Uterus (tissue), 4 donors: ENCODE results near the gene RMRP. TPM values are rescaled to one million over a fixed set of nuclear protein-coding genes. Genes with fewer than 3 reads are reported as not detected.
A peak's percentile ranks its signal among the peaks of the same experiment; 100 is the strongest.

ENCODE experiments used
- DNase-seq, 2 donors: peaks; one replicate each; pipeline ENCODE4 v3.0.0-alpha.2; 2019 to 2020
- H3K27ac ChIP-seq, 2 donors: fragments of 200-600 bp; sonication (generic); 1 replicate in 1 of 2; 2 replicates in 1 of 2; pipeline ENCODE4 v1.5.1; 2016 to 2018
- H3K27me3 ChIP-seq, 2 donors: fragments of 200-600 bp; sonication (generic); one replicate each; pipeline ENCODE4 v1.5.1; 2018 to 2019; ENCODE audit warnings: control low read depth in 1 of 2
- H3K36me3 ChIP-seq, 2 donors: fragments of 200-600 bp; sonication (generic); one replicate each; pipeline ENCODE4 v1.5.1; 2019; ENCODE audit warnings: control low read depth in 1 of 2
- H3K4me1 ChIP-seq, 2 donors: fragments of 200-600 bp; sonication (generic); one replicate each; pipeline ENCODE4 v1.5.1; 2018 to 2019; ENCODE audit warnings: control low read depth in 1 of 2
- H3K4me3 ChIP-seq, 2 donors: fragments of 200-600 bp; sonication (generic); 1 replicate in 1 of 2; 2 replicates in 1 of 2; pipeline ENCODE4 v1.5.1; 2018 to 2019; ENCODE audit warnings: mild to moderate bottlenecking in 1 of 2
- H3K9me3 ChIP-seq, 2 donors: fragments of 200-600 bp; sonication (generic); one replicate each; pipeline ENCODE4 v1.5.1; 2019; ENCODE audit warnings: control low read depth in 1 of 2
- POLR2A ChIP-seq, 2 donors: fragments of 450-650 bp; IDR thresholded peaks; one replicate each; pipeline ENCODE4 v1.6.1; 2016; ENCODE audit warnings: antibody characterized with exemption in 2 of 2, mild to moderate bottlenecking in 1 of 2, moderate library complexity in 1 of 2
- intact Hi-C: fragments of 100-400 bp; cut with DNase I; formaldehyde crosslinking; loops from one replicate; pipeline ENCODE4 v1.15.1; 2023; ENCODE audit warnings: low total_unique reads
- total RNA-seq, 4 donors: library from RNA; depleted of rRNA in 3 of 4; stranded (reverse); fragments of >200 nt in 3 of 4; gene quantifications; one replicate each; pipeline versions ENCODE4 v1.1.0 to v1.2.4, GENCODE V29; 2014 to 2023
- TF ChIP-seq, protein P1 (sequence below), 4 experiments: fragments of 200-600 bp in 2 of 4; fragments of 450-650 bp in 2 of 4; sonication (generic) in 2 of 4; IDR thresholded peaks; one replicate each; pipeline ENCODE4 v1.5.1; 2016 to 2019; ENCODE audit warnings: antibody characterized with exemption in 4 of 4, mild to moderate bottlenecking in 2 of 4, moderate library complexity in 1 of 4
- donor health status: DM: yes; HTN: yes; CAD: no.

The RMRP gene
- total RNA-seq, 4 donors from 2014 or later: 2,632 to 57,722 (median 9,015) TPM

DNA sequence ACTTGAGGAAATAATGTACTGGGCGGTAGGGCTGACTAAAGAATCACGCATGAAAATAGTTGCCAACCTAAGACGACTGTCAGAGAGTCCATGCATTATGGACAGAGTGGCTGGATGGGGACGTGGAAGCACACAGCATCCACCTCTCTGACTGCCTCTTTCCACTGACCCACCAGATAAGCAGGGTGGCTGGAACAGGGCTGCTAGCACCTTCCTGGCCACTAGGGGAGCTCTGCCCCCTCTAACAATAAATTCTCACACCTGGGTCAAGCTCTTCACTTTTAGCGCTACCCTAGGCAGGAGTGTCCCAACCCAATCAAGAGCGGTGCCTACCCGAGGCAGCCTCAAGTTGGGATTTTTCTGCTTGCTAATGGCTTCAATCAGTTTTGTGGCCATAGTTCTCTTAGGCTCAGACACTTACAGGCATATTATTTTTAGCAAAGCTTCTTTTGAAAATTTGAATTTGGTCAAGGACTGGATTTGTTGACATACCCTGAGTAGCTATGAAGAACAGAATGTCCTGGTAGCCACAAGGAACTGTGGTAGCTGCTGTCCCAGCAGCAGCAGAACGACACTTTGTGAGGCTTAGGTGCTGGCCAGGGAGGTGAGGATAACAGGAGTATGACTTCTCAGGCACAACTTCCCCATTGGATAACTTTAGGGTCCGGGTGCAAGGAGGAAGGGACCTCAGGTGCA, 38.8 kb upstream of the RMRP start:
- Histone ChIP-seq H3K9me3 (no peaks in the 10 kb centered on the region), H3K4me1 (no peaks in the 10 kb centered on the region), H3K27ac (peak overlapping the region; percentile 55 to 62), H3K4me3 (no peak overlapping the region), H3K36me3 (no peaks in the 10 kb centered on the region), H3K27me3 (no peaks in the 10 kb centered on the region)
- DNase-seq: peak; percentile 68 to 71
- intact Hi-C loops: no loop called here
- TF ChIP-seq, protein P1, sequence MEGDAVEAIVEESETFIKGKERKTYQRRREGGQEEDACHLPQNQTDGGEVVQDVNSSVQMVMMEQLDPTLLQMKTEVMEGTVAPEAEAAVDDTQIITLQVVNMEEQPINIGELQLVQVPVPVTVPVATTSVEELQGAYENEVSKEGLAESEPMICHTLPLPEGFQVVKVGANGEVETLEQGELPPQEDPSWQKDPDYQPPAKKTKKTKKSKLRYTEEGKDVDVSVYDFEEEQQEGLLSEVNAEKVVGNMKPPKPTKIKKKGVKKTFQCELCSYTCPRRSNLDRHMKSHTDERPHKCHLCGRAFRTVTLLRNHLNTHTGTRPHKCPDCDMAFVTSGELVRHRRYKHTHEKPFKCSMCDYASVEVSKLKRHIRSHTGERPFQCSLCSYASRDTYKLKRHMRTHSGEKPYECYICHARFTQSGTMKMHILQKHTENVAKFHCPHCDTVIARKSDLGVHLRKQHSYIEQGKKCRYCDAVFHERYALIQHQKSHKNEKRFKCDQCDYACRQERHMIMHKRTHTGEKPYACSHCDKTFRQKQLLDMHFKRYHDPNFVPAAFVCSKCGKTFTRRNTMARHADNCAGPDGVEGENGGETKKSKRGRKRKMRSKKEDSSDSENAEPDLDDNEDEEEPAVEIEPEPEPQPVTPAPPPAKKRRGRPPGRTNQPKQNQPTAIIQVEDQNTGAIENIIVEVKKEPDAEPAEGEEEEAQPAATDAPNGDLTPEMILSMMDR (IDR thresholded peaks at IDR 0.05): peak; percentile 72 to 90 (median 80)
- no peak for TF ChIP-seq POLR2A (IDR thresholded peaks at IDR 0.05)

- Histone ChIP-seq H3K4me1 (no peaks in the 10 kb centered on the region), H3K27me3 (no peaks in the 10 kb centered on the region), H3K9me3 (no peaks in the 10 kb centered on the region), H3K4me3 (no peak overlapping the region), H3K27ac (peak overlapping the region; percentile 55 to 62), H3K36me3 (no peaks in the 10 kb centered on the region)
- intact Hi-C loops: no loop called here
- DNase-seq: no peak
- TF ChIP-seq POLR2A (IDR thresholded peaks at IDR 0.05): no peak
Observed at GRCh38 chr9:35695943-35696401, 38.2 kb upstream of the RMRP start.

DNA sequence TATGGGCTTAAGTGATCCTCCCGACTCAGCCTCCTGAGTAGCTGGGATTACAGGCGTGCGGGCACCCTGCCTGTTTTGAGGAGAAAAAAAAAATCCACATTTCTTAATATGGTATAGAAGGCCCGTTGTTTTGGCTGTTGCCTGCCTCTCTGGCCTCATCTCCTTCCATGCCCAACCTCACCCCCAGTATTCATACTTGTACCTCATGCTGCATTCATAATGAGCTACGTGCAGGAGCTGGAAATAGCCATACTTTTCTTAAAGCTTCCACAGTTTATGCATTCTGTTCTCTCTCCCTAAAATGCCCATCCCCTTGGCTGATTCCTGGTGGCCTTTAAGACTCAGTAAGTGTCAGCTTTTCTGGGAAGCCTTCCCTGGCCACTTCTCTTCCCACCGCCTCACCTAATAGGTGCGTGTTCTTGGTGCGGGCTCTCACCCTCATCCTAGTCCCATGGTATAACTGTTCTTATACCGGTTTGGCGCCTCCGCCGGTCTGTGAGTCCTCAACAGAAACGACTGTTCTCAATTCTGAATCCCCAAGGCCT, 34.0 kb upstream of the RMRP start:
- Histone ChIP-seq H3K4me1 (no peaks in the 10 kb centered on the region), H3K27ac (peak overlapping the region; percentile 93 to 98), H3K27me3 (no peaks in the 10 kb centered on the region), H3K36me3 (no peaks in the 10 kb centered on the region), H3K9me3 (no peaks in the 10 kb centered on the region), H3K4me3 (peak overlapping the region; percentile 57 to 71)
- no peak for TF ChIP-seq POLR2A (IDR thresholded peaks at IDR 0.05)
- TF ChIP-seq, protein P1 (IDR thresholded peaks at IDR 0.05): no peak
- intact Hi-C loops: no loop called here
- DNase-seq: peak in 1 of 2 donors; percentile 60

- Histone ChIP-seq H3K27me3 (no peaks in the 10 kb centered on the region), H3K36me3 (no peaks in the 10 kb centered on the region), H3K4me1 (no peaks in the 10 kb centered on the region), H3K27ac (peak overlapping the region; percentile 93 to 98), H3K4me3 (peak overlapping the region; percentile 57 to 71), H3K9me3 (no peaks in the 10 kb centered on the region)
- DNase-seq: no peak
- intact Hi-C loops: no loop called here
- TF ChIP-seq, protein P1 (IDR thresholded peaks at IDR 0.05): no peak
- no peak for TF ChIP-seq POLR2A (IDR thresholded peaks at IDR 0.05)
Observed at GRCh38 chr9:35691334-35691650, 33.5 kb upstream of the RMRP start.

GRCh38 chr9:35690614-35691333, 33.0 kb upstream of the RMRP start:
- Histone ChIP-seq H3K27me3 (no peaks in the 10 kb centered on the region), H3K4me3 (peak overlapping the region; percentile 57 to 71), H3K27ac (peak overlapping the region; percentile 93 to 98), H3K4me1 (peaks cover 0 to 4% of the 10 kb centered on the region in 2 donors), H3K36me3 (no peaks in the 10 kb centered on the region), H3K9me3 (no peaks in the 10 kb centered on the region)
- peak; percentile 91 to 93 for DNase-seq
- intact Hi-C loops: no loop called here
- TF ChIP-seq POLR2A (IDR thresholded peaks at IDR 0.05): peak; percentile 54 to 77
- TF ChIP-seq, protein P1 (IDR thresholded peaks at IDR 0.05): peak in 1 of 4 experiments; percentile 5
